ENCODE data around the gene GPC6. TPM values are rescaled to one million over a fixed set of nuclear protein-coding genes. Genes with fewer than 3 reads are reported as not detected.

Gene GPC6
- total RNA-seq, 1 experiment from 2014 or later, result not detected

DNA sequence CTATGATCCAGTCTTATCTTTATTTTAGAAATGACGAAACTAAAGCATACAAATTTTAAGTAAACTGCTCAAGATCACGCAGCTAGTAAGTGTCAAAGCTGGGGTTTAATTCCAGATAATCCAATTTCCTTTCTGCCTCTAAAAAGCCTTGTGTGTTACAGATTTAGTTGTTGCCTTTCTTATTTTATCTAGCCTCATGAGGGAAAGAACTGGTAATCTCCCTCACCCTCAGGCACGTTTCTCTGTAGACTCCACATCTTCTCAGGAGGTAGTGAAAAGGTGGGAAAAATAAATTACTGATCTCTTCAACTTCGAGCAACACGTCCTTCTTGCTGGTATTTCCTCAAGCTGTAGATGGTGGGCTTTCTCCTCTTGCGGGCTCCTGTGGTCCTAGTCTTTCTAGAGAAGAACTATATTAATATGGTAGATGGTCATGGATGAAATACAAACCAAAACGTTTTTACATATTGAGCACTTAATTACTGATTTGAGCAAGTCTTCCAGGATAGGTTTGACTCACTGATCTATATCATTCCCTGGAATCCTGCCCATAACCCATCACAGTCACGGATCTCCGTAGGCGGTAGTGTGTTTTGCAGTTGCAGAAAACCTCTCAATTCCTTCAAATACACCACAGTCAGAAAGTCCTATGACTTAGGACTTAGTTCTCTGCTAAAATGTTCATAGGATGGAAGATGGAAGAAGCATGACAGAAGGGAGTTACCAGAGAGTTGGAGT, 733.4 kb downstream of the GPC6 start:
- no peak for DNase-seq
- no TSS peak for BruUV-seq (replicated peaks)
- Histone ChIP-seq H3K27me3 (ENCODE audit: insufficient read depth, low read depth) (no peaks in the 10 kb centered on the region), H2AFZ (no peak overlapping the region), H4K20me1 (ENCODE audit: insufficient read depth) (no peaks in the 10 kb centered on the region), H3K9me2 (ENCODE audit: insufficient read depth) (no peaks in the 10 kb centered on the region), H3K4me2 (no peak overlapping the region), H3K27ac (no peak overlapping the region), H3K79me2 (ENCODE audit: low read depth) (no peaks in the 10 kb centered on the region), H3K4me1 (replicated peaks; ENCODE audit: insufficient read depth) (peaks cover 5% of the 10 kb centered on the region; the same call in 1 of the 2 replicates), H3F3A (ENCODE audit: insufficient read depth, low read depth) (0 out of 2 replicates have a peak, but pooled peaks cover 6% of the 10 kb centered on the region), H3K36me3 (ENCODE audit: low read depth) (no peaks in the 10 kb centered on the region), H3K9me3 (ENCODE audit: insufficient read depth, low read depth) (no peaks in the 10 kb centered on the region), H3K4me3 (no peak overlapping the region)
- TF ChIP-seq, protein P1, sequence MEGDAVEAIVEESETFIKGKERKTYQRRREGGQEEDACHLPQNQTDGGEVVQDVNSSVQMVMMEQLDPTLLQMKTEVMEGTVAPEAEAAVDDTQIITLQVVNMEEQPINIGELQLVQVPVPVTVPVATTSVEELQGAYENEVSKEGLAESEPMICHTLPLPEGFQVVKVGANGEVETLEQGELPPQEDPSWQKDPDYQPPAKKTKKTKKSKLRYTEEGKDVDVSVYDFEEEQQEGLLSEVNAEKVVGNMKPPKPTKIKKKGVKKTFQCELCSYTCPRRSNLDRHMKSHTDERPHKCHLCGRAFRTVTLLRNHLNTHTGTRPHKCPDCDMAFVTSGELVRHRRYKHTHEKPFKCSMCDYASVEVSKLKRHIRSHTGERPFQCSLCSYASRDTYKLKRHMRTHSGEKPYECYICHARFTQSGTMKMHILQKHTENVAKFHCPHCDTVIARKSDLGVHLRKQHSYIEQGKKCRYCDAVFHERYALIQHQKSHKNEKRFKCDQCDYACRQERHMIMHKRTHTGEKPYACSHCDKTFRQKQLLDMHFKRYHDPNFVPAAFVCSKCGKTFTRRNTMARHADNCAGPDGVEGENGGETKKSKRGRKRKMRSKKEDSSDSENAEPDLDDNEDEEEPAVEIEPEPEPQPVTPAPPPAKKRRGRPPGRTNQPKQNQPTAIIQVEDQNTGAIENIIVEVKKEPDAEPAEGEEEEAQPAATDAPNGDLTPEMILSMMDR (conservative IDR thresholded peaks at IDR 0.05), result no peak
- TF ChIP-seq EZH2 (IDR thresholded peaks at IDR 0.05; ENCODE audit: low read depth), result no peak
- POLR2A ChIA-PET (ENCODE audit: unreplicated experiment), result no interaction called here
- intact Hi-C loops (cut with micrococcal nuclease; ENCODE audit: unreplicated experiment), result loop anchor here (10.0 kb wide), 1 partner anchor 915 kb away; no protein-coding TSS in a partner anchor
- CTCF ChIA-PET, result no interaction called here

DNA sequence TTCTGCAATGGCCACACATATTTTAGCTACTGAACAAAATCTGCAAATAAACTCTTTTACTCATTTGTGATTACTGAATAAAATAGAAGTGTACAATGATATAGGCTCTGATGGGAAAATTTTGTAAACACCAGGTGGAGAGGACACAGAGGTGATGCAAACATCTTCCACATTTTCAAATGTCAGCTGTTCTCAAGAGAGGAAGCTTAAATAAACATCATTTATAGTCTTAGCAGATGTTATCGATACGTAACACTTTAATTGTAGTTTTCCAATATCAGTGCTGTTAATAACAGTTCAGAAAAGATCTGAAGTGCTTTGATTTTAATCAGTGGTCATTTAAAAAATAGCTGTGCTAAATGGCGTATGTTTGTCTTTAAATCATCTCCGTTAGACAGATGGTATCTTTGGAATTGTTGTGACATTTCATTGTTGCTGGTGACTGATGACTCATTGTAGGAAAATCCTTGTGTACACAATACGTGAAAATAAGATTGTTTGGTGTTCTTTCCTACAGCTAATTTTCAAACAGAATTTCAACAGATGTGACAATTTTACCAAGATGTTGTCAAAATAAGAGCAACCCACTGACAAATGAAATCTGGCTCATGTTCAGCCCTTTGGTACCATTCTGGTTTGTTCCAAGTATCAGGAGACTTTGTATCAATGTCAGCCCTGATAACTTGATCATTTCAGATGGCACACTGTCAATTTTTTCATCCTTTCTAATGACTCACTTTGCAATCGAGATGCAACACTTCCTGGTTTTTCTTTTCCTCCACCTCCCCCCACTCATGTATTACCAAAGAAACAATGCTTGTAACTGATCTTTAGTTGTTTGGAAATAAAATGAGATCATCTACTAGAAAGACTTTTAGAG, 736.9 kb downstream of the GPC6 start:
- Histone ChIP-seq H3F3A (ENCODE audit: insufficient read depth, low read depth) (0 out of 2 replicates have a peak, but pooled peaks cover 6% of the 10 kb centered on the region), H3K4me2 (peak overlapping the region; percentile 16; the same call in 1 of the 2 replicates), H2AFZ (no peak overlapping the region), H4K20me1 (ENCODE audit: insufficient read depth) (no peaks in the 10 kb centered on the region), H3K9me2 (ENCODE audit: insufficient read depth) (no peaks in the 10 kb centered on the region), H3K9me3 (ENCODE audit: insufficient read depth, low read depth) (no peaks in the 10 kb centered on the region), H3K79me2 (ENCODE audit: low read depth) (no peaks in the 10 kb centered on the region), H3K4me1 (replicated peaks; ENCODE audit: insufficient read depth) (peaks cover 5% of the 10 kb centered on the region; the same call in 1 of the 2 replicates), H3K27ac (peak overlapping the region; percentile 10; the same call in 1 of the 2 replicates), H3K36me3 (ENCODE audit: low read depth) (no peaks in the 10 kb centered on the region), H3K4me3 (no peak overlapping the region), H3K27me3 (ENCODE audit: insufficient read depth, low read depth) (no peaks in the 10 kb centered on the region)
- POLR2A ChIA-PET (ENCODE audit: unreplicated experiment), result no interaction called here
- CTCF ChIA-PET, result no interaction called here
- intact Hi-C loops (cut with micrococcal nuclease; ENCODE audit: unreplicated experiment), result loop anchor here (10.0 kb wide), 1 partner anchor 919 kb away; no protein-coding TSS in a partner anchor
- peak in 1 of 2 experiments; percentile 61 for DNase-seq
- no TSS peak for BruUV-seq (replicated peaks)
- TF ChIP-seq, protein P1 (conservative IDR thresholded peaks at IDR 0.05), result no peak
- TF ChIP-seq EZH2 (IDR thresholded peaks at IDR 0.05; ENCODE audit: low read depth), result no peak

DNA sequence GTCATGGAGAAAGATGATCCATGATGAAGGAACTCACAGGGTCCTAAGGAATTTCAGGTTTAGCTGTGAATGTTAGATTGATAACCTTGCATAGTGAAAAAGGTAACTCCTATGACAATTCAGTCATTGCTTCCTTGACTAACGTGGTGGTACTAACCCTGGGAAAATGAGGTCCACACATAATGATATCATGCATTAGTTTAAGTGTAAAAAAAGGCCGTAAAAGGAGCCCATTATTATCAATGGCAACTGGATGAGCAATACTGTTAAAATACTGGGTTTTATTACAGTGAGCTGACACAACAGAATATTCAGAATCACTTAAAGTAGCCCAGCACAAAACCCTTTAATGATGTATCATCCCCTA, 737.5 kb downstream of the GPC6 start:
- POLR2A ChIA-PET (ENCODE audit: unreplicated experiment), result no interaction called here
- Histone ChIP-seq H3K9me2 (ENCODE audit: insufficient read depth) (no peaks in the 10 kb centered on the region), H3K4me3 (no peak overlapping the region), H3K27me3 (ENCODE audit: insufficient read depth, low read depth) (no peaks in the 10 kb centered on the region), H3K9me3 (ENCODE audit: insufficient read depth, low read depth) (no peaks in the 10 kb centered on the region), H3K79me2 (ENCODE audit: low read depth) (no peaks in the 10 kb centered on the region), H3K27ac (no peak overlapping the region), H2AFZ (no peak overlapping the region), H4K20me1 (ENCODE audit: insufficient read depth) (no peaks in the 10 kb centered on the region), H3K4me1 (replicated peaks; ENCODE audit: insufficient read depth) (peaks cover 5% of the 10 kb centered on the region; the same call in 1 of the 2 replicates), H3F3A (ENCODE audit: insufficient read depth, low read depth) (0 out of 2 replicates have a peak, but pooled peaks cover 6% of the 10 kb centered on the region), H3K36me3 (ENCODE audit: low read depth) (no peaks in the 10 kb centered on the region), H3K4me2 (0 out of 2 replicates have a peak overlapping the region, but pooled peaks have one; percentile 16)
- no peak for DNase-seq
- CTCF ChIA-PET, result no interaction called here
- intact Hi-C loops (cut with micrococcal nuclease; ENCODE audit: unreplicated experiment), result loop anchor here (10.0 kb wide), 1 partner anchor 919 kb away; no protein-coding TSS in a partner anchor
- BruUV-seq (replicated peaks), result no TSS peak
- TF ChIP-seq, protein P1 (conservative IDR thresholded peaks at IDR 0.05), result no peak
- TF ChIP-seq EZH2 (IDR thresholded peaks at IDR 0.05; ENCODE audit: low read depth), result no peak
